ENCODE results near the gene SPIRE1.

SPIRE1 gene

GRCh38 chr18:12409469-12409868 is 248.4 kb downstream of the SPIRE1 start:
- no peak for DNase-seq

GRCh38 chr18:12408247-12408869 is 249.5 kb downstream of the SPIRE1 start:
- DNase-seq = no peak

GRCh38 chr18:12406371-12407111 is 251.4 kb downstream of the SPIRE1 start:
- DNase-seq = no peak

GRCh38 chr18:12405066-12405465 is 252.8 kb downstream of the SPIRE1 start:
- DNase-seq = no peak

GRCh38 chr18:12403601-12404506 is 254.1 kb downstream of the SPIRE1 start:
- DNase-seq = peak; percentile 73

GRCh38 chr18:12401881-12402280 is 256.0 kb downstream of the SPIRE1 start:
- no peak for DNase-seq

GRCh38 chr18:12399231-12399630 is 258.7 kb downstream of the SPIRE1 start:
- DNase-seq = no peak

- no peak for DNase-seq
Measured at GRCh38 chr18:12398625-12399024, 259.3 kb downstream of the SPIRE1 start.

GRCh38 chr18:12397793-12398192 is 260.1 kb downstream of the SPIRE1 start:
- no peak for DNase-seq

- no peak for DNase-seq
Measured at GRCh38 chr18:12397254-12397653, 260.7 kb downstream of the SPIRE1 start.
